Transverse colon (tissue), 4 donors: Measurements from ENCODE around the gene NOPCHAP1. TPM values are rescaled to one million over a fixed set of nuclear protein-coding genes. Genes with fewer than 3 reads are reported as not detected.

ENCODE experiments used
- DNase-seq: peaks from one replicate; pipeline ENCODE4 v3.0.0-alpha.2; 2019
- H3K27ac ChIP-seq, 4 donors: fragments of 200-600 bp; sonication (generic); 2 replicates each; pipeline ENCODE4 v1.5.1; 2016 to 2018; ENCODE audit warnings: inconsistent platforms in 4 of 4
- H3K27me3 ChIP-seq: fragments of 200-600 bp; sonication (generic); 2 replicates; pipeline ENCODE4 v1.5.1; 2017; ENCODE audit warnings: inconsistent platforms
- H3K36me3 ChIP-seq, 4 donors: fragments of 200-600 bp; sonication (generic); 2 replicates each; pipeline ENCODE4 v1.5.1; 2017 to 2019; ENCODE audit warnings: inconsistent platforms in 4 of 4
- H3K4me1 ChIP-seq, 4 donors: fragments of 200-600 bp; sonication (generic); 2 replicates each; pipeline ENCODE4 v1.5.1; 2017 to 2020; ENCODE audit warnings: inconsistent platforms in 4 of 4
- H3K4me3 ChIP-seq, 4 donors: fragments of 200-600 bp; sonication (generic); 1 replicate in 1 of 4; 2 replicates in 3 of 4; pipeline versions ENCODE4 v1.5.1 to v1.6.1; 2017 to 2019; ENCODE audit warnings: inconsistent platforms in 4 of 4
- H3K9me3 ChIP-seq, 2 donors: fragments of 200-600 bp; sonication (generic); 2 replicates each; pipeline ENCODE4 v1.5.1; 2017 to 2019; ENCODE audit warnings: inconsistent platforms in 2 of 2
- EP300 ChIP-seq: sonication (generic); formaldehyde crosslinking; IDR thresholded peaks from one replicate; pipeline ENCODE4 v1.6.1; 2017; ENCODE audit warnings: antibody characterized with exemption, low read depth
- POLR2A ChIP-seq: fragments of 450-650 bp; IDR thresholded peaks from one replicate; pipeline ENCODE4 v1.6.1; 2016; ENCODE audit warnings: antibody characterized with exemption, mild to moderate bottlenecking, moderate library complexity
- POLR2AphosphoS5 ChIP-seq, 3 donors: sonication (generic); formaldehyde crosslinking; IDR thresholded peaks; one replicate each; pipeline ENCODE4 v1.6.1; 2016; ENCODE audit warnings: antibody characterized with exemption in 3 of 3
- WGBS, 2 donors: methylation state at CpG; one replicate each; pipeline ENCODE4 v1.1.5; 2018; ENCODE audit warnings: low coverage in 1 of 2; 5-methylcytosine and 5-hydroxymethylcytosine counted together
- in situ Hi-C, 4 donors: fragments of 200-750 bp; cut with MboI; loops; one replicate each; pipeline versions ENCODE4 v1.15.0 to v1.15.1; 2017; ENCODE audit warnings: low sequenced_read_pairs in 3 of 4, low pct_ligation_motif_present in 1 of 4, low pct_unique_long_range_greater_than_20kb in 1 of 4
- intact Hi-C: fragments of 100-400 bp; cut with DNase I; formaldehyde crosslinking; loops from one replicate; pipeline ENCODE4 v1.15.1; 2023; ENCODE audit warnings: low total_unique reads
- total RNA-seq, 4 donors: library from RNA; depleted of rRNA; stranded (reverse); fragments of >200 nt; gene quantifications; one replicate each; pipeline ENCODE4 v1.1.0, GENCODE V29; 2016
- TF ChIP-seq, protein P1 (sequence below), 5 experiments: fragments of 200-600 bp in 3 of 5; fragments of 450-650 bp in 2 of 5; sonication (generic) in 3 of 5; IDR thresholded peaks; 1 replicate in 2 of 5; 2 replicates in 3 of 5; pipeline ENCODE4 v1.5.1; 2016 to 2017; ENCODE audit warnings: antibody characterized with exemption in 5 of 5, inconsistent platforms in 3 of 5, mild to moderate bottlenecking in 2 of 5, moderate library complexity in 1 of 5

The NOPCHAP1 gene
- total RNA-seq, 4 donors from 2014 or later = 0.37 to 5.7 (median 2.2) TPM

DNA sequence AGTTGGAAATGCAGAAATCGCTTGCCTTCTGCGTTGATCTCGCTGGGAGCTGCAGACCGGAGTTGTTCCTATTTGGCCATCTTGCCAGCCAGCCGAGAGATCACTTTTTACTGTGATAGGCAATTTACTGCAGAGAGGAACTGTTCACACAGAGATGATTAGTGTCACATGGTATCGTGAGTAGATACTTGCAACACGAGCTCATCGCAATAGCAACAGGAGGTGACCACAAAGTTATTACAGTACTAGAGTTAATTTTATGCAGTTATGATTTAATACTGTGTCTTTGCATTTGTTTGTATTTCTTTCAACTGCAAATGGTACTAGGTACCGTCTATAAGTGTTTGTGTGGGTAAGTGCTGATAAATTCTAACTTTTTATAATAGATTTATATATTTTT is 27.8 kb downstream of the NOPCHAP1 start:
- Histone ChIP-seq H3K27ac (no peak overlapping the region), H3K9me3 (no peaks in the 10 kb centered on the region), H3K4me3 (no peak overlapping the region), H3K27me3 (no peaks in the 10 kb centered on the region), H3K36me3 (peaks cover 0 to 7% (median 2%) of the 10 kb centered on the region in 4 donors), H3K4me1 (no peaks in the 10 kb centered on the region)
- in situ Hi-C loops = no loop called here
- TF ChIP-seq, protein P1, sequence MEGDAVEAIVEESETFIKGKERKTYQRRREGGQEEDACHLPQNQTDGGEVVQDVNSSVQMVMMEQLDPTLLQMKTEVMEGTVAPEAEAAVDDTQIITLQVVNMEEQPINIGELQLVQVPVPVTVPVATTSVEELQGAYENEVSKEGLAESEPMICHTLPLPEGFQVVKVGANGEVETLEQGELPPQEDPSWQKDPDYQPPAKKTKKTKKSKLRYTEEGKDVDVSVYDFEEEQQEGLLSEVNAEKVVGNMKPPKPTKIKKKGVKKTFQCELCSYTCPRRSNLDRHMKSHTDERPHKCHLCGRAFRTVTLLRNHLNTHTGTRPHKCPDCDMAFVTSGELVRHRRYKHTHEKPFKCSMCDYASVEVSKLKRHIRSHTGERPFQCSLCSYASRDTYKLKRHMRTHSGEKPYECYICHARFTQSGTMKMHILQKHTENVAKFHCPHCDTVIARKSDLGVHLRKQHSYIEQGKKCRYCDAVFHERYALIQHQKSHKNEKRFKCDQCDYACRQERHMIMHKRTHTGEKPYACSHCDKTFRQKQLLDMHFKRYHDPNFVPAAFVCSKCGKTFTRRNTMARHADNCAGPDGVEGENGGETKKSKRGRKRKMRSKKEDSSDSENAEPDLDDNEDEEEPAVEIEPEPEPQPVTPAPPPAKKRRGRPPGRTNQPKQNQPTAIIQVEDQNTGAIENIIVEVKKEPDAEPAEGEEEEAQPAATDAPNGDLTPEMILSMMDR (IDR thresholded peaks at IDR 0.05) = no peak
- TF ChIP-seq POLR2A (no peak), POLR2AphosphoS5 (IDR thresholded peaks at IDR 0.05) (no peak), EP300 (no peak)
- WGBS, 2 donors = 78 to 95% methylated on average over 4 to 9 of the region's 9 CpGs
- no peak for DNase-seq
- intact Hi-C loops = no loop called here

DNA sequence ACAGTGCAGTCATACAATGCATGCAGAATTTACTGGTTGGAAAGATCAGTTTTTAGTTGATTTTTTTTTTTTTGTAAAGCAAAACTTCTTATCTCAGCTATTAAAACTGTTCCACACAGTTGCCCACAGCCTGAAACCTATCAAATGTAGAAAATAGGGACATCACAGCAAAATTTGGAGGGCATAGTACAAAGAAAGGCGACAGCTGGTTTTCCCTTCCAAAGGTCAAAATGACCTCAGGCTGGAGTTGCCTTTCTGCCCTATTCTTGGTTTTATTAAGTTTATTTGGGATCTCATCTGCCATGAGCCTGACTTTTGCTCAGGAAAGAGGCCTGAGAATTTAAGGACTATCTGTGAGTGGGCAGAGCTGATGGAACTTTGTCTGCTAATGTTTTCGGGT is 28.5 kb downstream of the NOPCHAP1 start:
- no peaks in the 10 kb centered on the region for H3K4me1 ChIP-seq
- peaks cover 0 to 7% (median 2%) of the 10 kb centered on the region in 4 donors for H3K36me3 ChIP-seq
- no peak for DNase-seq
- TF ChIP-seq, protein P1 (IDR thresholded peaks at IDR 0.05) = no peak
- TF ChIP-seq POLR2AphosphoS5 (IDR thresholded peaks at IDR 0.05) (no peak), POLR2A (no peak), EP300 (no peak)
- WGBS, 2 donors = 77 to 89% methylated on average over 2 of the region's 2 CpGs
- in situ Hi-C loops = no loop called here
- no peaks in the 10 kb centered on the region for H3K9me3 ChIP-seq
- intact Hi-C loops = no loop called here
- H3K4me3 ChIP-seq = no peak overlapping the region
- H3K27ac ChIP-seq = no peak overlapping the region
- H3K27me3 ChIP-seq = no peaks in the 10 kb centered on the region

DNA sequence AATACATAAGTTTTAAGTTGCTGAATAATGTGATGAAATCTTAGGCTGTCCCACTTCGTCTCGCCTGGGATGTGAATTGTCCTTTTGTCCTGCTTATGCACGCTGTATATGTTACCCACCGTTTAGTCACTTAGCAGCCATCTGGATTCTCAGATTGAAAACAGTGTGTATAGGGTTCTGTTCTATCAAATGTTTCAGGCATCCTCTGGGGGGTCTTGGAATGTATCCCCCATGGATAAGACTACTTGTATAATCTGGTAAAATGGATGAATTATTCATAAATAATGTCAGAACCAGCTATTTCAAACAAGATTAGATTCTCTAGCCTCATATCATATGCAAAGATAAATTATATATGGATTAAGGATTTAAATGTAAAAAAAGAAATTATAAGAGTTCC is 29.4 kb downstream of the NOPCHAP1 start:
- Histone ChIP-seq H3K4me3 (no peak overlapping the region), H3K4me1 (no peaks in the 10 kb centered on the region), H3K9me3 (no peaks in the 10 kb centered on the region), H3K27ac (no peak overlapping the region), H3K36me3 (peaks cover 0 to 7% (median 2%) of the 10 kb centered on the region in 4 donors), H3K27me3 (no peaks in the 10 kb centered on the region)
- WGBS, 2 donors = 90 to 95% methylated on average over 4 of the region's 4 CpGs
- in situ Hi-C loops (no loop called here), intact Hi-C loops (no loop called here)
- no peak for DNase-seq
- TF ChIP-seq POLR2AphosphoS5 (IDR thresholded peaks at IDR 0.05) = no peak
- TF ChIP-seq POLR2A = no peak
- TF ChIP-seq, protein P1 (IDR thresholded peaks at IDR 0.05) = no peak
- TF ChIP-seq EP300 = no peak

DNA sequence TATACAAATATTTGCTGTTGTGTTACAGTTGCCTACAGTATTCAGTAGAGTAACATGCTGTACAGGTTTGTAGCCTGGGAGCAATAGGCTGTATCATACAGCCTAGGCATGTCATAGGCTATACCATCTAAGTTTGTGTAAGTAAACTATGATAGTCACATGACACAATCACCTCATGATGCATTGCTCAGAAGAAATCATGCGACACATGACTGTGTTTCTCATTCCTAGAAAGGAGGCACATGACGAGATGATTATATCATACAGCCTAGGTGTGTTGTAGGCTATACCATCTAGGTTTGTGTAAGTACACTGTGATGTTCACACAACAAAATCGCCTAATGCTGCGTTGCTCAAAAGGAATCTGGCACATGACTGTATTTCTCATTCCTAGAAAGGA is 31.9 kb downstream of the NOPCHAP1 start:
- Histone ChIP-seq H3K27me3 (no peaks in the 10 kb centered on the region), H3K36me3 (no peaks in the 10 kb centered on the region), H3K27ac (no peak overlapping the region), H3K4me1 (no peaks in the 10 kb centered on the region), H3K9me3 (no peaks in the 10 kb centered on the region), H3K4me3 (no peak overlapping the region)
- DNase-seq = no peak
- intact Hi-C loops = no loop called here
- WGBS, 2 donors = 91 to 100% methylated on average over 2 to 4 of the region's 4 CpGs
- in situ Hi-C loops = no loop called here
- no peak for TF ChIP-seq POLR2A
- TF ChIP-seq, protein P1 (IDR thresholded peaks at IDR 0.05) = no peak
- no peak for TF ChIP-seq EP300
- no peak for TF ChIP-seq POLR2AphosphoS5 (IDR thresholded peaks at IDR 0.05)
